22Rv1 (cell line): ENCODE data around the gene SLIT2.

ENCODE experiments used
- CTCF ChIP-seq: fragments of 450-650 bp; IDR thresholded peaks from 2 replicates; pipeline ENCODE4 v1.5.1; 2017; ENCODE audit warnings: mild to moderate bottlenecking
- ZFX ChIP-seq: fragments of 450-650 bp; IDR thresholded peaks from 2 replicates; pipeline ENCODE4 v1.6.1; 2017; ENCODE audit warnings: antibody characterized with exemption, borderline replicate concordance

DNA sequence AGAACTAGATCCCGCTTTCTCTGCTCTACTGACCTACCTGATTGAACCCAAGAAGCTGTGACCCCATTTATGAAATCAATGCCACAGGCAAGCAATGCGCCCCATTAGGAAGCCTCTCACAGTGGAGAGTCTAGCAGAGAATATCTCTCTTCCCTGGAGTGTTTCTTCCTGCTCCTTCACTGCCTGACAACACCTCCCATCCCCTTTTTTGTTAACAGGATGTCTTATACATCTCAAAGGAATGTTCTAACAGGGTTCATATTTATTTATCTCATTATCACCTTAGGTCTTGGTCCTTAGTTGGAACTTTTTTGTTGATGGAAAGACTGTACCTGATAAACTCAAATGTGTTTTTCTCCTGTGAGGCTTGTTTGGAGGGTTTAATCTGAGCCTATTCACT, 35.5 kb downstream of the SLIT2 start:
- TF ChIP-seq CTCF (no peak), ZFX (no peak)
